ENCODE results near the gene MDH2.
"Not testable (repeated sequence)": the region's sequence is repeated elsewhere in the genome, so short reads cannot be mapped to it uniquely, and the experiment has no call there.

Gene MDH2

GRCh38 chr7:76047811-76048667 lies at the start of gene MDH2, which contains the start of gene STYXL1:
MDH2 (plus strand) TSS chr7:76048106; CDS start chr7:76048161, 55 bp downstream.
STYXL1 (minus strand) TSS chr7:76048000; CDS start chr7:76030523, 17,477 bp downstream.
- peak; percentile 97 for DNase-seq (ENCODE audit: low read depth in 2 of 2)
- TF ChIP-seq, protein P1, sequence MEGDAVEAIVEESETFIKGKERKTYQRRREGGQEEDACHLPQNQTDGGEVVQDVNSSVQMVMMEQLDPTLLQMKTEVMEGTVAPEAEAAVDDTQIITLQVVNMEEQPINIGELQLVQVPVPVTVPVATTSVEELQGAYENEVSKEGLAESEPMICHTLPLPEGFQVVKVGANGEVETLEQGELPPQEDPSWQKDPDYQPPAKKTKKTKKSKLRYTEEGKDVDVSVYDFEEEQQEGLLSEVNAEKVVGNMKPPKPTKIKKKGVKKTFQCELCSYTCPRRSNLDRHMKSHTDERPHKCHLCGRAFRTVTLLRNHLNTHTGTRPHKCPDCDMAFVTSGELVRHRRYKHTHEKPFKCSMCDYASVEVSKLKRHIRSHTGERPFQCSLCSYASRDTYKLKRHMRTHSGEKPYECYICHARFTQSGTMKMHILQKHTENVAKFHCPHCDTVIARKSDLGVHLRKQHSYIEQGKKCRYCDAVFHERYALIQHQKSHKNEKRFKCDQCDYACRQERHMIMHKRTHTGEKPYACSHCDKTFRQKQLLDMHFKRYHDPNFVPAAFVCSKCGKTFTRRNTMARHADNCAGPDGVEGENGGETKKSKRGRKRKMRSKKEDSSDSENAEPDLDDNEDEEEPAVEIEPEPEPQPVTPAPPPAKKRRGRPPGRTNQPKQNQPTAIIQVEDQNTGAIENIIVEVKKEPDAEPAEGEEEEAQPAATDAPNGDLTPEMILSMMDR (IDR thresholded peaks at IDR 0.05; ENCODE audit: low read depth, low read length): no peak
- H3K4me3 ChIP-seq (replicated peaks in 1 of 2; ENCODE audit: low read depth in 2 of 2, low read length in 2 of 2): peak within 1 kb of the TSS; percentile 95 to 98

DNA sequence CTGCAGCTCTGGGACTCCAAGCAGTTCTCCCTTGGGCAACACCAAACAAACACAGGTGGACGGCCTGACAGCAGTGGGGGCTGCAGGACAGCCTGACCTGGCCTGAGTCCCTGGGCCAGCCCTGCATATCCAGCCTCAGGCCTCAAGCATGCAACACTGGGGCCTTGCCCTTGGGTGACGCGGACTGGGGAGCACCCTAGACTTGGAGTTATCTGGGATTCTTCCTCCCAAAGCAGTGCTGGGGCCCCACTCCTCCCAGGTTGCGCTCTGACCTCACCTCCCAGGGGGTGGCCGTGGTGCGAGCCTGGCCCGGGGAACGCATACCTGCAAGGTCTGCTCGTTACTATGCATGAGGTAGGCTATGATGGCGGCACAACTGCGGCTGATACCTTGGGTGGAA lies 47.3 kb upstream of the MDH2 start:
- TF ChIP-seq, protein P1 (IDR thresholded peaks at IDR 0.05; ENCODE audit: low read depth, low read length): no peak
- no peak for DNase-seq (ENCODE audit: low read depth in 2 of 2)
- H3K4me3 ChIP-seq (replicated peaks in 1 of 2; ENCODE audit: low read depth in 2 of 2, low read length in 2 of 2): no peak overlapping the region

DNA sequence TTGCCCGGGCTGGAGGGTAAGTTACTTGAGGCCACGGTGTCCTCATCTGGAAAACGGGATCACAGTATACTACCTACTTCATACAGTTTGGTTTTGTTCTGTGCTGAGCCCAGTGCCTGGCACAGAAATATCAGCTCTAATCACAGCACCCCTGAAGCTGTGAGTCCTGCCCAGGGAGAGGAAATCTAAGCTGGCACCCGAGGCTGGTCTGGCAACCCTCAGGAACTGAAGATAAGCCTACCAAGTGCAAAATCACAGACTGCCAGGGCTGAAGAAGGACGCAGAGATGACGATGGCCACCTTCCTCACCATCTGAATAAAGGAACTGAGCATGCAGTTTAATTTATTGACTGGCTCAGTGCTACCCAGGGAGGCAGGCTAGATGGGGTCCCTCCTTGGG lies 45.8 kb upstream of the MDH2 start:
- TF ChIP-seq, protein P1 (IDR thresholded peaks at IDR 0.05; ENCODE audit: low read depth, low read length): no peak
- no peak for DNase-seq (ENCODE audit: low read depth in 2 of 2)
- no peak overlapping the region for H3K4me3 ChIP-seq (replicated peaks in 1 of 2; ENCODE audit: low read depth in 2 of 2, low read length in 2 of 2)

GRCh38 chr7:76002822-76003221 lies 45.1 kb upstream of the MDH2 start:
- TF ChIP-seq, protein P1 (IDR thresholded peaks at IDR 0.05; ENCODE audit: low read depth, low read length): no peak
- no peak for DNase-seq (ENCODE audit: low read depth in 2 of 2)
- H3K4me3 ChIP-seq (replicated peaks in 1 of 2; ENCODE audit: low read depth in 2 of 2, low read length in 2 of 2): no peak overlapping the region

GRCh38 chr7:76003351-76003750 lies 44.6 kb upstream of the MDH2 start:
- H3K4me3 ChIP-seq (replicated peaks in 1 of 2; ENCODE audit: low read depth in 2 of 2, low read length in 2 of 2): no peak overlapping the region
- TF ChIP-seq, protein P1 (IDR thresholded peaks at IDR 0.05; ENCODE audit: low read depth, low read length): no peak
- DNase-seq (ENCODE audit: low read depth in 2 of 2): no peak

DNA sequence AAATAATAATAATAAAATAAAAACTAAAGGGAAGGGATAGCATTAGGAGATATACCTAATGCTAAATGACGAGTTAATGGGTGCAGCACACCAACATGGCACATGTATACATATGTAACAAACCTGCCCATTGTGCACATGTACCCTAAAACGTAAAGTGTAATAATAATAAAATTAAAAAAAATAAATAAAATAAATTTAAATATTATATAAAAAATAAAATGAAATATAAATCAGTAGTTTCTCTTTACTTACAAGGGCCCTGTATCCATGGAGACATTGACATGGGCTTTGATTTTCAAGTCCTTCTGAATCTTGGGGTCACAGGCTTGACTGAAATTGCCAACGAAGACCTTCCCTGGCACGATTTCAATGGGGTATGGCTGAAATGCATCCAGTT lies 42.9 kb upstream of the MDH2 start:
- DNase-seq (ENCODE audit: low read depth in 2 of 2); H3K4me3 ChIP-seq (replicated peaks in 1 of 2; ENCODE audit: low read depth in 2 of 2, low read length in 2 of 2): not testable (repeated sequence)

GRCh38 chr7:76008156-76008687 lies 39.7 kb upstream of the MDH2 start:
- H3K4me3 ChIP-seq (replicated peaks in 1 of 2; ENCODE audit: low read depth in 2 of 2, low read length in 2 of 2): no peak overlapping the region
- DNase-seq (ENCODE audit: low read depth in 2 of 2): no peak

More at GRCh38 chr7:76008156-76008687, 39.7 kb upstream of the MDH2 start:
- TF ChIP-seq, protein P1 (IDR thresholded peaks at IDR 0.05; ENCODE audit: low read depth, low read length): no peak
